Right lung (tissue), 5 donors: ENCODE data around the gene LRRC26. TPM values are rescaled to one million over a fixed set of nuclear protein-coding genes. Genes with fewer than 3 reads are reported as not detected.

Source experiments
- DNase-seq, 2 donors: peaks; one replicate each; pipeline ENCODE4 v3.0.0-alpha.2; 2013
- polyA plus RNA-seq, 5 donors: library from polyadenylated mRNA; unstranded; fragments of 120-200 nt; gene quantifications; one replicate each; pipeline versions ENCODE4 v1.2.1 to v1.2.3, GENCODE V29; 2013; ENCODE audit warnings: inconsistent platforms in 1 of 5, low replicate concordance in 1 of 5; ENCODE audit not compliant: insufficient read length in 5 of 5, insufficient read depth in 1 of 5

The LRRC26 gene
- polyA plus RNA-seq, 5 donors = 0.23 to 0.49 (median 0.37) TPM; not detected in 1

DNA sequence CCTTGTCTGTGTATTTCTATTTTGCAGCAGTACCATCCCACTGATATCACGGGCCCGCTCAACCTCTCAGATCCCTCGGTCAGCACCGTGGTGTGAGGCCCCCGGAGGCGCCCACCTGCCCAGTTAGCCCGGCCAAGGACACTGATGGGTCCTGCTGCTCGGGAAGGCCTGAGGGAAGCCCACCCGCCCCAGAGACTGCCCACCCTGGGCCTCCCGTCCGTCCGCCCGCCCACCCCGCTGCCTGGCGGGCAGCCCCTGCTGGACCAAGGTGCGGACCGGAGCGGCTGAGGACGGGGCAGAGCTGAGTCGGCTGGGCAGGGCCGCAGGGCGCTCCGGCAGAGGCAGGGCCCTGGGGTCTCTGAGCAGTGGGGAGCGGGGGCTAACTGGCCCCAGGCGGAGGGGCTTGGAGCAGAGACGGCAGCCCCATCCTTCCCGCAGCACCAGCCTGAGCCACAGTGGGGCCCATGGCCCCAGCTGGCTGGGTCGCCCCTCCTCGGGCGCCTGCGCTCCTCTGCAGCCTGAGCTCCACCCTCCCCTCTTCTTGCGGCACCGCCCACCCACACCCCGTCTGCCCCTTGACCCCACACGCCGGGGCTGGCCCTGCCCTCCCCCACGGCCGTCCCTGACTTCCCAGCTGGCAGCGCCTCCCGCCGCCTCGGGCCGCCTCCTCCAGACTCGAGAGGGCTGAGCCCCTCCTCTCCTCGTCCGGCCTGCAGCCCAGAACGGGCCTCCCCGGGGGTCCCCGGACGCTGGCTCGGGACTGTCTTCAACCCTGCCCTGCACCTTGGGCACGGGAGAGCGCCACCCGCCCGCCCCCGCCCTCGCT lies 1.9 kb downstream of the LRRC26 start:
- DNase-seq = peak in 1 of 2 donors; percentile 24

- no peak for DNase-seq
Measured at GRCh38 chr9:137167277-137167746, 2.5 kb downstream of the LRRC26 start.

- no peak for DNase-seq
Measured at GRCh38 chr9:137166380-137167229, 3.2 kb downstream of the LRRC26 start.

DNA sequence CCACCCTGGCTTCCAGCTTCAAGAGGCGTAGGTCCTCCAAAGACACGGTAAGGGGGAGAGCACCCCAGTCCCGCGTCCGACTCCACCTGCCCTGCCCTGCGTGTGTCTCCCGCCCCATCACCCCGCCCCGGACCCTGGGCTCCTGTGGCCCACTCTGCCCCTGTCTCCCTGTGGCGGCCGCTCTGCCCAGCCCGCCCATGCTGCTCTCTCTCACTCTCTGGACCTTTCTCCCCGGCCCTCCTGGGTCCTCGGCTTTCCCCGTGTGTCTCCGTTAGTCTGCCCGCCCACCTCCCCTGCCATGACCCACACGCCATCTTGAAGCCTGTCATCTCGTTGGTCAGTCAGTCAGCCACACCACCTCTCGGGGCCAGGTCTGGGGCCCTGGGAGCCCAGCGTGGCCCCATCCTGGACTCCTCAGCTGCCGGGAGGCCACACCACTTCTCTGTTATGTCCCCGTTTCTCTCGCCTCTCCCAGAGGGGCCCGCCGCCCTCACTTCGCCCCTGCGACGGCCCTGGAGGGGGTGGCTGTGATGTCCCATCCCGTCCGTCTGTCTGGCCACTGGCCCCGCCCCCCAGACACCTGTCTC lies 4.5 kb downstream of the LRRC26 start:
- DNase-seq = no peak

DNA sequence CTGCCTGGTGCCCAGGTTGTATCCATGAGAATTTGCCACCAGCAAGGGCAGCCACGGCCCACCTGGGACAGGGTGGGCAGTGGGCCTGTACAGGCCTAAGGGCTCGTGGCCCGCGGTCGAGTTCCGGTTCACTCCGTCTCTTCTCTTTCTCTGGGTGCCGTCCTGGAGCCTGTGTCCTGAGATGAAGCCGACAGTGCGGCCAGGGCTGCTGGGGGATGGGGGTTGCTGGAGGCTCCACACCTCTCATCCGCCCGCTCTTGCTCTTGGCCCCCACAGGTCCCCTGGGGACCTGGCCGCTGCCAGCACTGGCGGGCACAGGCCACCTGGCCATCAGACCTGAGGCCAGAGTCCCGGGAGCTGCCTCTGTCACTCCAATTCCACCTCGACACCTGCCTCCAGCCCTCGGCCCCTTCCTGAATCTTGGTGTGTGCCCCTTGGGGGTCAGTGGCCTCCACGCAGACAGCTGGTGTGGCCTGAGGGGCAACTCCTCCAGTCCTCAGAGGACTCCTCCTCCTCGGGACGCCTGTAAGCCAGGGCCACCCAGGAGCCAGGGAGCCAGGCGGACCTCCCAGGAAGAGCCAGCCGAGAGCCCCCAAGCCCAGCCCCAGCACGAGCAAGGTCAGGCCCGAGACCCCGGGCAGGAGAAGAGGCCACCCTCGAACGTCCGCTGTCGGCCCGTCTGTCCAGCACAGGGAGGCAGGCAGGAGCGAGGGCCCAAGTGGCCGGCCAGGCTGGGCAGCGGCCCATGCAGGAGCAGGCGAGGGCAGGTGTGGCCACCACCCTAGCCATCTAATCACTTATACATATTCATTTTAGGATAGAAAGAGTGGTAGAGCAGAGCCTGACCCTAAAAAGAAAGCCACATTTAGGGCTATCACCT lies 5.2 kb downstream of the LRRC26 start:
- DNase-seq = no peak

GRCh38 chr9:137163805-137164204 lies 6.0 kb downstream of the LRRC26 start:
- no peak for DNase-seq

GRCh38 chr9:137163365-137163715 lies 6.5 kb downstream of the LRRC26 start:
- DNase-seq = no peak

GRCh38 chr9:137162505-137163364 lies 7.1 kb downstream of the LRRC26 start:
- DNase-seq = no peak

DNA sequence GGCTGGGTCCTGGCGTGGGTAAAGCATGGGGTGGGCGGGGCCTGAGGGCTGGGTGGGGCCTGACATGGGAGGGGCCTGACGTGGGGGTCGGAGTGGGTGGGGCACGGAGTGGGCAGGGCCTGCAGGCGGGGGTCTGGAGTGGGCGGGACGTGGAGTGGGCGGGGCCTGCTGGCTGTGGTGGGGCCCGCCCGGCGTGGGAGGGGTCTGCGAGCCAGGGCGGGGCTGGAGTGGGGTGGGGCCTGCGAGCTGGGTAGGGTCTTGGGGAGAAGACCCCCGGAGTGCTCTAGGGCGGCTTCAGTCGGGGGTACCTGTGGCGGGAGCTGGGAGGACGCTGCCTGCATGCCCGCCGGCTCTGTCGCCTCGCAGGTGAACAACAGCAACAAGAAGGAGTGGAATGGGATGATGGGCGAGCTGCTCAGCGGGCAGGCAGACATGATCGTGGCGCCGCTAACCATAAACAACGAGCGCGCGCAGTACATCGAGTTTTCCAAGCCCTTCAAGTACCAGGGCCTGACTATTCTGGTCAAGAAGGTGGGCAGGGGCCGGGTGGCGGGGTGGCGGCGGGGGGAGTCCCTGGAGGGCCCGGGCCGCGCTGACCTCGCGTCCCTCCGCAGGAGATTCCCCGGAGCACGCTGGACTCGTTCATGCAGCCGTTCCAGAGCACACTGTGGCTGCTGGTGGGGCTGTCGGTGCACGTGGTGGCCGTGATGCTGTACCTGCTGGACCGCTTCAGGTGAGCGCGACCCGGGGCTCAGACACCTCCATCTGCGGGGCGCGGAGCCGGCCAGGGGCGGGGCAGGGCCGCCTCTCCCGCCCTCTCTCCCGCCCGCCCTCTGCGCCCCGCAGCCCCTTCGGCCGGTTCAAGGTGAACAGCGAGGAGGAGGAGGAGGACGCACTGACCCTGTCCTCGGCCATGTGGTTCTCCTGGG lies 8.0 kb downstream of the LRRC26 start:
- no peak for DNase-seq

DNA sequence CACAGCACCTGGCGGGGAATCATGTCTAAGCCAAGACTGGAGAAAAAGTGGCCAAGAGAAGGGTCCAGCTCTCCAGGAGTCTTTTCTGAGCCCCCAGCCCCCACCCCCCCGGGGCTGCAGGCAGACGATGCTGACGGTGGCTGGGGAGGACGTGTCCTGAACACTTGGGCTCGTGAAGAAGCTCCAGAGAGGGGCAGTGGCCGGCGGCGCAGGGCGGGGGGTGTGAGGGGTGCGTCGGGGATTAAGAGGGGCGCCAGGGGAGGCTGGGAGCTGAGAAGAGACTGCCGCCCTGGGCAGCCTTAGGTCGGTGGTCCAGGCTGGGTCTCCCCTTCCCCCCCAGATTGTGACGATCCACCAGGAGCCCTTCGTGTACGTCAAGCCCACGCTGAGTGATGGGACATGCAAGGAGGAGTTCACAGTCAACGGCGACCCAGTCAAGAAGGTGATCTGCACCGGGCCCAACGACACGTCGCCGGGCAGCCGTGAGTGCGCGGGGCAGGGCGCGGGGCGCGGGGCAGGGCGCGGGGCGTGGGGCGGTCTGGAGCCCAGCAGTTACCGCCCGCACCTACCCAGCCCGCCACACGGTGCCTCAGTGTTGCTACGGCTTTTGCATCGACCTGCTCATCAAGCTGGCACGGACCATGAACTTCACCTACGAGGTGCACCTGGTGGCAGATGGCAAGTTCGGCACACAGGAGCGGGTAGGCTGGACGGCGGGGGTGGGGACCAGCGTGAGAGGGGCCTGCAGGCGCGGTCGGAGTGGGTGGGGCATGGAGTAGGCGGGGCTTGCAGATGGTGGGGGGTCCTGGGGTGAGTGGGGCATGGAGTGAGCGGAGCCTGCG lies 8.9 kb downstream of the LRRC26 start:
- no peak for DNase-seq

DNA sequence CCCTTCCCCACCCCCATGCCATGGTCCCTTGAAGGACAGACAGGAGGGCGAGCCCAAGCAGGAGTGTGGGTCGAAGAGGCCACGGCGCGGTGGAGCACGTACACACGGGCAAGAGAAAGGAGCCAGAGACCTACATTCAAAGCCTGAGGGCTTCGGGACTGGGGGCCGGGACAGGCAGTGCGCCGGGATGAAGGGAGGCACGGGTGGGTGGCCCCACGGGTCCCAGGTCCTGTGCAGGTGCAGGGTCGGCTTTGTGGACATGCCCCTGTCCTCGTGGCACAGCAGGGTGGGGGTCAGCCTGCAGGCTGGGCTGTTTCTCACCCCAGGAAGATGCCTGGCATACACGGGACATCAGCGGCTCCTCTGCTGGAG lies 9.8 kb downstream of the LRRC26 start:
- no peak for DNase-seq

DNA sequence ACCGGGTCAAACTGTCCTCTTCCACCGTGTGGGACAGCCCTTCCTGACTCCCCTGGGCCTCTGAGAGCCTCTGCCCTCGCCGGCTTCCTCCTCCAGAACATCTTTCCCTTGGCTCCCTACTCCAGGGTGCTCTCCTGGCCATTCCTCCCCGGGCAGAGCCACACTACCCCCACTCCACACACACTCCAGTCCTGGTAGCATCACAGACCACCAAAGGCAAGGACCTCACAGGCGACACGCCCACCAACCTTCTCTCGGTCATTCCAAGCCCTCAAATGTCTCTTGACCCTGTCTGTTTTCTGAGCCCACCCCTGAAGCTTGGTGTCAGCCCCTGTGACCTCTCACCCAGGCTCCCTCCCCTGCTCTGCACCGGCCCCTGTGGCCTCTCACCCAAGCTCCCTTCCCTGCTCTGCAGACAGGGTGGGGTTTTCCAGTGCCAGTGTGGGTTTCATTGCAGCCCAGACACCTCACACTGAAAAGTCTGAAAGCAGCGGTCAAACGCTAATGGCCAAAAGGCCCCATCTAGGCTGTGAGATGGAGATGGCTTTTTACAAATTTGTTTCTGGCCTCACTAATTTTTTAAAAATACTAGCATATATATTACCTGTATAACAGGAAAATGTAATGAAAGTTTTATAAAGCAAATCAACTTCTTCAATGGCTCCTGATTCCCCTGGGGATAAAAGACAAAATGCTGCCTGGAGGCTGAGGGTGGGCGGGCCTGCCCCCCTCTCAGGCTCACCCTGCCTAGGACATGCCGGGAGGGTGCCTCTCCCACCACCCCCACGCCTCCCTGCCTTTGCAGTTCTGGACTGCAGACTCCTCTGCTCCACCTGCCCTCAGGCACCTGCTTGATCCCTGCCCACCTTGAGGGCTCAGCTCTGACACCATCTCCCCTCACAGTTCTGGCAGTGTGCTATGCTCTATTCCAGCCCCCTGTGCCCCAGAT lies 10.5 kb downstream of the LRRC26 start:
- no peak for DNase-seq

DNA sequence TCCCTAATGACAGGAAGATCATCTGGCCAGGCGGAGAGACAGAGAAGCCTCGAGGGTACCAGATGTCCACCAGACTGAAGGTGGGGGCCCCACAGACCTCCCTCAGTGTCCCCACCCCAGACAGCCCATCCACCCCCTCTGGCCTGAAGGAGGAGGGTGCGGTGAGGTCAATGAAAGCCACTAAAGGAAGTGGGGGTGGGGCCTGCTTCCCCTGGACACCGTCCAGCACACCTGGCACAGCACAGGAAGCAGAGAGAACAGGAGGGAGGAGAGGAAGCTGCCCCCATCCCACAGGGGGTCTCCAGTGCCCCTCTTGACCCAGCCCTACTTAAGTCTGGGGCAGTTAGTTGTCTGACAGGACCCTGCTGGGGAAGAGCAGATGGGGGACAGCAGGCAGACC lies 11.2 kb downstream of the LRRC26 start:
- no peak for DNase-seq

GRCh38 chr9:137157618-137158415 lies 12.0 kb downstream of the LRRC26 start:
- no peak for DNase-seq

DNA sequence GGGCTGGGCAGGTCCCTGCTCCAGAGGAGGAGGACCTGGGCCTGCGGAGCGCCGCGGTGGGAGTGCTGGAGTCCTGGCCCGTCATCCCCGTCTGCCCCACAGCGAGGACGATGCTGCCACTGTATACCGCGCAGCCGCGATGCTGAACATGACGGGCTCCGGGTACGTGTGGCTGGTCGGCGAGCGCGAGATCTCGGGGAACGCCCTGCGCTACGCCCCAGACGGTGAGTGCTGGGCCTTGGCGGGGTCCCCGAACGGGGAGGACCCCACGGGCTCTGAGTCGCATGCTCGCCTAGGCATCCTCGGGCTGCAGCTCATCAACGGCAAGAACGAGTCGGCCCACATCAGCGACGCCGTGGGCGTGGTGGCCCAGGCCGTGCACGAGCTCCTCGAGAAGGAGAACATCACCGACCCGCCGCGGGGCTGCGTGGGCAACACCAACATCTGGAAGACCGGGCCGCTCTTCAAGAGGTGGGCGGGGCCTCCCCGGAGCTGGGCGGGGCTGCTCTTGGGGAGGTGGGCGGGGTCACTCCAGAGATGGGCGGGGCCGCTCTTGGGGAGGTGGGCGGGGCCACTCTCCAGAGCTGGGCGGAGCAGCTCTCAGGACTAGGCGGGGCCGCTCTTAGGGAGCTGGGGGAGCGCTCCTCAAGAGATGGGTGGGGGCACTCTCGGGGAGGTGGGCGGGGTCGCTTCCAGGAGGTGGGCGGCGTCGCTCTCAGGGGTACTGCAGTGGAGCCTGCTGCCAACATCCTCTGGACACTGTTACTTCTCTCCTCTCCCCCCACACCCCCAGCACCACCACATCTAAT lies 13.1 kb downstream of the LRRC26 start:
- no peak for DNase-seq
